ENCODE results near the gene ABLIM1. TPM values are rescaled to one million over a fixed set of nuclear protein-coding genes. Genes with fewer than 3 reads are reported as not detected.

ABLIM1 gene
- total RNA-seq, 3 donors from 2014 or later (not counting 1 experiment from before 2014, with no cell fraction given), result 71.9 to 118 (median 73.5) TPM

GRCh38 chr10:114611617-114612016 is 46.5 kb downstream of the ABLIM1 start:
- peaks cover 5 to 8% of the 10 kb centered on the region in 2 donors for H3K27me3 Mint-ChIP-seq (ENCODE audit: low read depth in 2 of 2)
- Histone ChIP-seq H3K27me3 (ENCODE audit: control insufficient read depth, insufficient read depth, low read length) (no peaks in the 10 kb centered on the region), H3K4me3 (ENCODE audit: low read length) (no peak overlapping the region), H3K36me3 (ENCODE audit: control insufficient read depth, insufficient read depth, low read length) (no peaks in the 10 kb centered on the region), H3K4me1 (ENCODE audit: control insufficient read depth, insufficient read depth, low read length) (no peaks in the 10 kb centered on the region), H3K27ac (ENCODE audit: low read length) (no peak overlapping the region), H3K9me3 (ENCODE audit: control insufficient read depth, insufficient read depth, low read length) (no peaks in the 10 kb centered on the region)
- peaks cover 4% of the 10 kb centered on the region in 2 donors for H3K4me1 Mint-ChIP-seq
- TF ChIP-seq CTCF (IDR thresholded peaks at IDR 0.05), result no peak
- no peak for ATAC-seq
- H3K36me3 Mint-ChIP-seq, result no peaks in the 10 kb centered on the region
- WGBS (ENCODE audit: insufficient coverage), result 100% methylated on average over 1 of the region's 1 CpG
- no peak overlapping the region for H3K4me3 Mint-ChIP-seq
- intact Hi-C loops (cut with micrococcal nuclease), result no loop called here
- DNase-seq, result no peak
- H3K27ac Mint-ChIP-seq, result no peak overlapping the region
- H3K9me3 Mint-ChIP-seq, result no peaks in the 10 kb centered on the region

- 89% methylated on average over 7 of the region's 8 CpGs for WGBS (ENCODE audit: insufficient coverage)
- no peaks in the 10 kb centered on the region for H3K4me1 Mint-ChIP-seq
- Histone ChIP-seq H3K4me3 (ENCODE audit: low read length) (no peak overlapping the region), H3K27me3 (ENCODE audit: control insufficient read depth, insufficient read depth, low read length) (no peaks in the 10 kb centered on the region), H3K27ac (ENCODE audit: low read length) (no peak overlapping the region), H3K36me3 (ENCODE audit: control insufficient read depth, insufficient read depth, low read length) (no peaks in the 10 kb centered on the region), H3K9me3 (ENCODE audit: control insufficient read depth, insufficient read depth, low read length) (no peaks in the 10 kb centered on the region), H3K4me1 (ENCODE audit: control insufficient read depth, insufficient read depth, low read length) (no peaks in the 10 kb centered on the region)
- H3K4me3 Mint-ChIP-seq, result no peak overlapping the region
- no peak overlapping the region for H3K27ac Mint-ChIP-seq
- no peaks in the 10 kb centered on the region for H3K9me3 Mint-ChIP-seq
- ATAC-seq (no peak), DNase-seq (no peak)
- H3K36me3 Mint-ChIP-seq, result no peaks in the 10 kb centered on the region
- TF ChIP-seq CTCF (IDR thresholded peaks at IDR 0.05), result no peak
- intact Hi-C loops (cut with micrococcal nuclease), result no loop called here
- peaks cover 0 to 5% of the 10 kb centered on the region in 2 donors for H3K27me3 Mint-ChIP-seq (ENCODE audit: low read depth in 2 of 2)
Observed at GRCh38 chr10:114609518-114610426, 48.3 kb downstream of the ABLIM1 start.

- no peak overlapping the region for H3K27ac Mint-ChIP-seq
- H3K4me3 Mint-ChIP-seq, result no peak overlapping the region
Observed at GRCh38 chr10:114607358-114607998, 50.6 kb downstream of the ABLIM1 start.

More at GRCh38 chr10:114607358-114607998, 50.6 kb downstream of the ABLIM1 start:
- no peak for TF ChIP-seq CTCF (IDR thresholded peaks at IDR 0.05)
- WGBS (ENCODE audit: insufficient coverage), result 93% methylated on average over 6 of the region's 8 CpGs
- Mint-ChIP-seq H3K36me3 (no peaks in the 10 kb centered on the region), H3K27me3 (ENCODE audit: low read depth in 2 of 2) (peaks cover 0 to 5% of the 10 kb centered on the region in 2 donors), H3K4me1 (no peaks in the 10 kb centered on the region), H3K9me3 (no peaks in the 10 kb centered on the region)
- Histone ChIP-seq H3K9me3 (ENCODE audit: control insufficient read depth, insufficient read depth, low read length) (no peaks in the 10 kb centered on the region), H3K4me3 (ENCODE audit: low read length) (no peak overlapping the region), H3K27ac (ENCODE audit: low read length) (no peak overlapping the region), H3K4me1 (ENCODE audit: control insufficient read depth, insufficient read depth, low read length) (no peaks in the 10 kb centered on the region), H3K27me3 (ENCODE audit: control insufficient read depth, insufficient read depth, low read length) (no peaks in the 10 kb centered on the region), H3K36me3 (ENCODE audit: control insufficient read depth, insufficient read depth, low read length) (no peaks in the 10 kb centered on the region)
- DNase-seq (no peak), ATAC-seq (no peak)
- intact Hi-C loops (cut with micrococcal nuclease), result no loop called here

Measured in natural killer cell (primary cell).